Measurements from ENCODE around the gene ZGPAT. TPM values are rescaled to one million over a fixed set of nuclear protein-coding genes. Genes with fewer than 3 reads are reported as not detected.

ZGPAT gene
- total and polyA plus RNA-seq, 2 of the 8 experiments (the other 6 are each of a cell fraction or from before 2014, with no cell fraction given): 14.5 to 21.4 TPM

DNA sequence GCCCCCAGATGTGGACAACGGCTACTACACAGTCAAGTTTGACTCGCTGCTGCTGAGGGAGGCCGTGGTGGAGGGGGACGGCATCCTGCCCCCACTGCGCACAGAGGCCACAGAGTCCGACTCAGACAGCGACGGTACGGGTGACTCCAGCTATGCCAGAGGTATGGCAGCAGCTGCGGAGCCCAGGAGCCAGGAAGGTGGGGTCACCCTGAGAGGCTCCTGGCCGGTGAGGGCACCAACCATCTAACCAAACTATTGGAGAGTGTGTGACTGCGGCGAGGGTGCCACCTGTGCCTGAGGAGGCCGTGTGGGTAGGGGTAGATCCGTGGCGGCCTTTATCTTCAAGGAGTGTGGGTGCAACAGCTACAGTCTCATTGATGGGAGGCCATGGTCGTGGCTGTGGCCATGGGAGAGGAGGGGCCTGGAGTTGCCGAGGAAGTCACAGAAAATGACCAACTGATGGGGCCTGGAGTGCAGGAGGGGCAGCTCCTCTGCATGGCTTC lies 25.8 kb downstream of the ZGPAT start (continued):
- TF ChIP-seq BACH1 (IDR thresholded peaks at IDR 0.05; ENCODE audit: low read length) (no peak), CBX8 (IDR thresholded peaks at IDR 0.05; ENCODE audit: borderline replicate concordance, low read depth, low read length) (no peak), TAF7 (optimal IDR thresholded peaks at IDR 0.05; ENCODE audit: borderline replicate concordance, low read depth, low read length) (no peak), CTBP2 (IDR thresholded peaks at IDR 0.05; ENCODE audit: borderline replicate concordance, insufficient read depth, insufficient read length, low read length) (no peak)

Data from H1 (cell line).